HS-27A (cell line): ENCODE measurements around the gene EYA2.
A peak's percentile ranks its signal among the peaks of the same experiment; 100 is the strongest.

Experiments
- DNase-seq: peaks from one replicate; pipeline ENCODE4 v3.0.0-alpha.2; 2012; ENCODE audit warnings: low read depth, missing footprints

The EYA2 gene

GRCh38 chr20:47111576-47111975 is 216.9 kb downstream of the EYA2 start:
- DNase-seq, result no peak

DNA sequence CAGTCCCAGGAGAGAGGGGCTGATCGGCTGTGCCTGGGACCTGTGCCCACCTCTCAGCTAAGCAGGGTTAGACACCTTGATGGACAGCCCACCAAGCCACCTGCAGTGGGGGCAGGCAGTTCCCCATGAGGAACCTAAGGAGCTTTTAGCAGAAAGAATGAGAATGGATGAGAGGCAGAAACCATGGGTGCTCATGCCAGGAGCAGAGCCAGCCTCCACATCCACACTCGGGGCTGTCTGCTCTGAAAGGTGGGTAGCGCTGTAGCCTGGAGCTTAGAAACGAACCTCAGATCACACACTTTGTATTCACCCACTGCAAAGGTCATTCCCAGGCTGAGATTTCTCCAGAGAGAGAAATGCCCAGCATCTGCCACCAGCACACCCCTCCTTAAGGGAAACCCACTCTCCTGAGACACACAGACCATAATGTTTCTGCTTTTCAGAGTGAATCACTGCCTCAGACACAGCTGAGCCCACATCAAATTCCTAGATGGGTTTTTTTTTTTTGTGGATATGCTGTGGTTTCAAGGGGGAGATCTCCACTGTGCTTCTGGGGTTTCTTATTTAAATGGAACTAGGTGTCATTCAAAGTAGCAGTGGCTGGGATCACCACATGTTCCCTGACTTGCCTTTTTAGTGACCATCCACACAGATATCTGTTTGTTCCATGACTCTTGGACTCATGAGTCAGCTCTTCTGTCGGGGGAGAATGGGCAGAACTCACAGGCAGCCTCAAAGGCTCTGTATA is 218.9 kb downstream of the EYA2 start:
- DNase-seq, result no peak

DNA sequence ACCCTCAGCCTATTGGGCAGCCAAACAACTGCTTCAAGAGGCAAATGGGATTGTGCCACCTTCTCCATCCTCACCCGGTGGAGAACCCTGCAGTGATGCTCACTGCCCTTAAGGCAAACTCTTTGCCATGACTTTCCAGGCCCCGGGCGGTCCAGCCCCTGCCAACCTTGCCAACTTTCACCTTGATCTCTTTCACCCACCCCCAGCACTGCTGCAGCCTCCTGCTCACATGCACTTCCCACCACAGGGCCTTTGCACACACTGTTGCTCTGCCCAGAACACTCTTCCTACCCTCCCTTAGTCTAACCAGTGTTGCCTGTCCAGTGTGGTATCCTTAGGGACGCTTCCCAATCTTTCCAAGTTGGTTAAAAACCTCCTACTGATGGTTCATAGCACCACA is 221.1 kb downstream of the EYA2 start:
- no peak for DNase-seq

DNA sequence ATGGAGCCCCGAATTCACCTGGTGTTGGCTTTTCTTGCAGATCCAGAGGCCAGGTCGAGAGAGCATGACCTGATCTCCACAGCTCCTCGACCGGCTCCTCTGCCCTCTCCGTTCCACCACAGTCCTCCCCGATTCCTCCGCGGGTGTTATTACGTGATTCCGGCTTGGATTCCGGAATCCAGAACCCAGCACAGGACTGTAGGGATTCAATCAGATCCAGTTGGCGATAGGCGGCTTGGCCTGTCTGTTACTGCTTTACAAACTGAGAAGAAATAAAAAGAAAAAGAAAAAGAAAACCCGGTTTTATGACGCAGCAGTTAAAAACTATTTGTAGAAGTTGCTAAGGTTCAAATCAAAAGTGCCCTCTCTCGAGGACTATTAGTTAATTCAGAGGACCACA is 222.7 kb downstream of the EYA2 start:
- no peak for DNase-seq

DNA sequence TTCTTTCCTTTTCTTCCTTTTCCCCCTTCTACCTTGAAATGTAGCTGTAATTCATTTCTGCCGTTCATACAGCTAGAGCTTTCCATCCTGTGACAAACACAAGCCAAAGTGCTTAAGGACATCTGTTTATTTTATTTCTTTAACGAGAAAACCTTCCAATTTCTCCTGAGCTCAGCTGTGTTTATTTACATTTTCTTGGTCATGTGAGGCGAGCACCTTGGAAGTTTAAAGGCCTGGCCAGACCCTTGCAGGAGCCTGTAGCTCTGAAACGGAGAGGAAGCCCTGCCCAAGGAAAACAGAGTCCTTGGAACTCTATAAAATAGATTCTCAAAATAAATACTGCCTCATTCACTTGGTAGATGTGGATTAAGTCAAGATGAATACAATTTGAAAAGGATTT is 223.1 kb downstream of the EYA2 start:
- no peak for DNase-seq

DNA sequence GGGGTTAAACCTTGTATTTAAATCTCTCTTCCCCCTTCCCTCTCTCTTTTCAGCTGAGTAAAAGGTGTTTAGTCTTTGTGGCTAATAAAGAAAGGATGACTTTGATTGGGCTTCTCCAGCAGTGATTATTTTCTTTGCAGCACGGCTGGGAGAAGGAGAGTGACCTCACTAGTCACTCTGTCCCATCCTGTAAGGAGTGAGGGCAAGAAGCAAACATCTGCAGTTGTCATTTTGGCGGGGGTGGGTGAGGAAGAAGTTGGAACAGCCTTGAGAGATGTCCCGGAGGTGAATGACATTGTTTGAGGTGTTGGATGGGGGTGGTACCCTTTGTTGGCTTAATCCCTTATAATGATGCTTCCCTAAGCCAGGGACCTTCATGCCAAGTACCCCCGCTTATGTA is 223.6 kb downstream of the EYA2 start:
- DNase-seq, result no peak

GRCh38 chr20:47118641-47119040 is 224.0 kb downstream of the EYA2 start:
- DNase-seq, result no peak

GRCh38 chr20:47120346-47120936 is 225.8 kb downstream of the EYA2 start:
- DNase-seq, result no peak

GRCh38 chr20:47122560-47122959 is 227.9 kb downstream of the EYA2 start:
- no peak for DNase-seq

- DNase-seq, result no peak
Measured at GRCh38 chr20:47124181-47124717, 229.6 kb downstream of the EYA2 start.

DNA sequence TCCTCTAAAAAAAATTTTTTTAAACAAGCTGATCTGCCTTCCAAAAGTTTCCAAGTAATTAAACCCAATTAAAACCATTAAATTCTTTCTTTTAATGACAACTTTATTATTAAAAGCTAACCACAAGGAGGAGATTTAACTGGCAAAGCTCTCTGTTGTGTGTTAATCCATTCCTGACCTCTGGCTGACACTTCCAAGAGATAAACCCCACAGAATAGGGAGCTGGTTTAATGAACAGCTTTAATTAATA is 230.8 kb downstream of the EYA2 start:
- DNase-seq, result no peak

DNA sequence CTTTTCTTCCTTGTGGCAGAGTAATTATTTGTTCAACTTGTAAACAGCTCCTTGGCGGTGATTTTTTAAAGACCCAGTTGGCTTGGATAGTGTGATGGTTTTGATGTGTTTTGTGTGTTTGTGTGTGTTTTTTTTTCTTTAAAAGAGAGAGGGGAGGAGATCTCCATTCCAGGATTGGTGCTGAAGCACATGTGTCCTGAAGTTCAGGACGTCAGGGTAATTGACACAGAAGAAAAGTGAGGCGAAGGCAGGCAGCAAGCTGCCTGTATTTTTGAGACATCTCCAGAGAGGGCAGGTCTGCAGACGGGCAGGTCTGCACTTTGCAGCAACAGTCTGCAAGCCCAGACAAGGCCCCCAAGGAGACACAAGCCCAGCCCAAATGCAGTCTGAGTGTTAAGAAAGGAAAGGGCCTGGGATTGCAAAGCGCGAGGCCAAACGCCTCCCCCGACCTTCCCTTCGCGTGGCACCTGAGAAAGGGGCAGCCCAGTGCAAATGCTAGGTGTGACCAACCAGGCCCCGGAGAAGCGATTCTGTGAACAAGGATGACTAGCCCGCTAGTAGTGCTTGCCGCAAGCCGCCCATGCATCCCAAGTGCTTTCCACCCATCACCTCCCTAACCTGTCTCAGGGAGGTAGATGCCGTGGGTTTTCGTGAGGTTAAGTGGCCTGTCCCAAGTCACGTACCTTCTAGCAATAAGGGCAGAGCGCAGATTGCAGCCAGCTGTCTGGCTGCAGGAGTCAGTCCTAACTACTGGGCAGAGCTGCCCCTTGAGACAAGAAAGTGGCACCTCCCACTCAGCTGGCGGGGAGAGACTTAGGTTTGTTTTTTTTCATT is 231.3 kb downstream of the EYA2 start:
- DNase-seq, result no peak

- peak; percentile 75 for DNase-seq
Measured at GRCh38 chr20:47126709-47127108, 232.1 kb downstream of the EYA2 start.

DNA sequence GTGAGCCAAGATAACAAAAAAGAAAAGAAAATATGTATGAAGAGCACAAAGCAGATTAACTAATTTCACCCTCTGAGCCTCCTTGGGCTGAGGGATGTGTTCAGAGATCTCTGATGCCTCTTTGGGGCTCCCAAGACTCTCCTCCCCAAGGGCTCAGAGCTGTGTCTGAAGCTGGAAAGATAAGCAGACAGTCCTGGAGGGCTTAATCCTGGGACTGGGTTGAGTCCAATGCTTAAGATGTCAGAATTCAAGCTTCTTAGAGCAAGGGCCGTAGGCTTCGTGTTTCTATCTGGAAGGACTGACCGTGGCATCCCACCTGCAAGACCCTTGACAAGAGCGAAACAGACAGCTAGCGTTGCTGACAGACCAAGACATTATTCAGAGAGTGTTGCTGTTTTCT is 232.9 kb downstream of the EYA2 start:
- DNase-seq, result no peak

DNA sequence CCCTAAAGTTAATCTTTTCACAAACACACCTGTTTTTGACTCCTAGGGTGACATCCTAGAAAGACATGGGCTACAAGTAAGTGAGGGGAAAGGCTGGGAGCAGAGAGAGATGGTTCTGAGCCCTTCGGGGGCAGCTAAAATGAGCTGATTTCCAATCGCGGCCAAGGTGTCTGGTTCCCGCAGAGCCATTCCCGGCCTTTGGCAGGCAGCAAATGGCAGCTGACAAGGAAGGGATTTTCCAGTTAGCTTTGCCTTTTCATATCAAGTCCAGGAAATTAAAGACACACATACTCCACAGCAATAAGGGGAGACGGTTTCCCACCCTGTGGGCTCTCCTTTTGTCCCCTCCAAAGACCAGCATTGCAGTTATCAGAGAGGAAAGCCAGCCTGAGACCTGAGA is 233.4 kb downstream of the EYA2 start:
- no peak for DNase-seq

DNA sequence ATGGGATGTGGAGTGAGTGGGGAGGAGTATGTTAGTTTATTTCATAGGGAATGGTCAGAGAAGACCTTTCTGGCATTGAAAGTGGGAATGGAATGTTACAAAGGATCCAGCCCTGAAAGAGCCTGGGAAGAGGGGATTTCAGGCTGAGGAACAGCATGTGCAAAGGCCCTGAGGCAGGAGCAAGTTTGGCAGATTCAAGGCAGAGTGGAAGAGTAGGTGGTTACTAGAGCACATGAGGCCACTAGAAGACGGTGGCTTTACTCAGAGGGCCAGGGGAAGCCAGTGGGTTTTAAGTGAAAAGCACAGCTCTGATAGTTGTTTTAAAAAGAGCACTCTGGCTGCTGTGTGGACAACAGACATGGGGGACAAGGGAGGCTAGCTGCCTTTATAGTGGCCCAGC is 234.7 kb downstream of the EYA2 start:
- no peak for DNase-seq

- peak; percentile 79 for DNase-seq
Measured at GRCh38 chr20:47133809-47134456, 239.3 kb downstream of the EYA2 start.

- DNase-seq, result no peak
Measured at GRCh38 chr20:47136782-47137181, 242.1 kb downstream of the EYA2 start.

GRCh38 chr20:47137231-47137870 is 242.7 kb downstream of the EYA2 start:
- no peak for DNase-seq

- DNase-seq, result no peak
Measured at GRCh38 chr20:47139934-47140535, 245.4 kb downstream of the EYA2 start.

- DNase-seq, result no peak
Measured at GRCh38 chr20:47141350-47141921, 246.8 kb downstream of the EYA2 start.
